HUDEP-2 (cell line): ENCODE measurements around the gene PRKAR1B.
"Not testable (repeated sequence)": the region's sequence is repeated elsewhere in the genome, so short reads cannot be mapped to it uniquely, and the experiment has no call there.

Source experiments
- DNase-seq, 76 experiments: peaks; one replicate each; lab custom pipeline; 2025; ENCODE audit not compliant: unreplicated experiment in 76 of 76; lab: John Stamatoyannopoulos, UW

Gene PRKAR1B

DNA sequence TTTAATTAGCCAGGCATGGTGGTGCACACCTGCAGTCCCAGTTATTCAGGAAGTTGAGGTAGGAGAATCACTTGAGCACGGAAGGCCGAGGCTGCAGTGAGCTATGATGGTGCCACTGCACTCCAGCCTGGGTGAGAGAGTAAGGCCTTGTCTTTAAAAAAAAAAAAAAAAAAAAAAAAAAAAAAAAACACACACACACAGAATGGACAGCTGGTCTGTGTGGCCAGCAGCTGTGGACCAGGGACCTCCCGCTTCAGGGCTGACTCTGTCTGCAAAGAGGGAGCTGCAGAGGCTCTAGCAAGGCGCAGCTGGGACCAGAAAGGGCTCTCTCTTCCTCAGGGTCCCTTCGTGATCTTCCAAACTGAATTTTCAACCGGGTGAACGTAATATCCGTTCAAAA is 54.2 kb downstream of the PRKAR1B start:
- DNase-seq = no peak

DNA sequence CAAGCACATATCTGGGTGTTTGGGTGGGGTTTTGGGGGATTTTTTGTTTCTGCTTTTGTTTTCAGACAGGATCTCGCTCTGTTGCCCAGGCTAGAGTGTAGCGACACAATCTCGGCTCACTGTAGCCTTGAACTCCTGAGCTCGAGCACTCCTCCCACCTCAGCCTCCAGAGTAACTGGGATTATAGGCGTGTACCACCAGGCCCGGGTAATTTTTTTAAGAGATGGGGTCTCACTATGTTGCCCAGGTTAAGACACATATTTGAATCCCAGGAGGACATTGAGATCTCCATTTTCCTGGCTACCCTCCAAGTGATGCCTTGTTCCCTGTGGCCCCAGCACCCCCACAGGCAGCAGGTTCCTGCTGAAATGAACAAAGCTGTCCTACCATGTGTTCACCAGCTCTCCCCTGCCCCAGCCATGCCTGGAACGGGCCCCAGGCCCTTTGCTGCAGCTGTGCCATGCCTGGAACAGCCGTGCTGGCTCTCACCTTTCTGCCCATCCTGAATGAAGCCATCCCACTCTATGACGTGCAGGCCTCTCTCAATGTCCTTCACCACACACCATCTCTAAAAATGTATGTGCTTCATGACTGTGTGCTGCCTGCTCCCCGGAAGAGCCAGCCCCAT is 55.6 kb downstream of the PRKAR1B start:
- no peak for DNase-seq

DNA sequence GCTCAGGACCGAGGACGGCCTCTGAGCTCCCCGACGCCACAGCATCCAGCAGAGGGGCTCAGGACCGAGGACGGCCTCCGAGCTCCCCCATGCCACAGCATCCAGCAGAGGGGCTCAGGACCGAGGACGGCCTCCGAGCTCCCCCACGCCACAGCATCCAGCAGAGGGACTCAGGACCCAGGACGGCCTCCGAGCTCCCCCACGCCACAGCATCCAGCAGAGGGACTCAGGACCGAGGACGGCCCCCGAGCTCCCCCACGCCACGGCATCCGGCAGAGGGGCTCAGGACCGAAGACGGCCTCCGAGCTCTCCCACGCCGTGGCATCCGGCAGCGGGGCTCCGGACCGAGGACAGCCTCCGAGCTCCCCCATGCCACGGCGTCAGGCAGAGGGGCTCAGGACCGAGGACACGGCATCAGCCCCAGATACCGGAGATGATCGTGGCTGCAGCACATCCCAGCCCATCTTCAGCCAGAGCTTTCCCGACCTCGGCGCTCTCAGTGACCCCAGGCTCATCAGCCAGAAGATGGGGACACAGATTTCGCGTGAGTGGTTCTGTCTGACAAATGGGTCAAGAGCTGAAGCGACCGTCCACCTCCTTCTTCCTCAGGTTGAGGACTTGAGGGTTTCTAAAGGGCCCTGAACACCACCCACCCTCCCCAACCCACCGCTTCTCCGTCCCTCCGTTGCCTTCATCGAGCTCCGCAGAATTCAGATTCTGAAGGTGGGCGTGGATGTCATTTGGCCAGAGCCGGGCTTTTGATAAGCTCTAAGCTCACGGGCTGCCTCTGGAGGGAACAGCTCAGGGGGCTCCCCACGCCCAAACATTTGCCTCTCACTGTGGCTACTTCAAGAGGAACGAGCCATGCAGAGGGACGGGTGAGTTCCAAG is 56.3 kb downstream of the PRKAR1B start:
- no peak for DNase-seq

DNA sequence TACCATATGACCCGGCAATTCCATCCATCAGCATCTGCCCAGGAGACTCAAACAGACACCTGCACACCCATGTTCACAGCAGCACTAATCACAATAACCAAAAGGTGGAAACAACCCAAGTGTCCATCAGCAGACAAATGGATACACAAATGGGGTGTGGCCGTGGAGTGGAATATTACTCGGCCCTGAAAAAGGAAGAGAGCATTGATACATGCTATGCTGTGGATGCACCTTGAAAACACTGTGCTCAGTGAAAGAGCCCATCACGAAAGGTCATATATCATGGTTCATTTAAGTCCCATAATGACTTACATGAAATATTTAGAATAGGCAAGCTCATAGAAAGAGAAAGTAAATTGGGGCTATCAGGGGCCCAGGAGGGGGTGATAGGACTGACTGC is 58.1 kb downstream of the PRKAR1B start:
- no peak for DNase-seq

DNA sequence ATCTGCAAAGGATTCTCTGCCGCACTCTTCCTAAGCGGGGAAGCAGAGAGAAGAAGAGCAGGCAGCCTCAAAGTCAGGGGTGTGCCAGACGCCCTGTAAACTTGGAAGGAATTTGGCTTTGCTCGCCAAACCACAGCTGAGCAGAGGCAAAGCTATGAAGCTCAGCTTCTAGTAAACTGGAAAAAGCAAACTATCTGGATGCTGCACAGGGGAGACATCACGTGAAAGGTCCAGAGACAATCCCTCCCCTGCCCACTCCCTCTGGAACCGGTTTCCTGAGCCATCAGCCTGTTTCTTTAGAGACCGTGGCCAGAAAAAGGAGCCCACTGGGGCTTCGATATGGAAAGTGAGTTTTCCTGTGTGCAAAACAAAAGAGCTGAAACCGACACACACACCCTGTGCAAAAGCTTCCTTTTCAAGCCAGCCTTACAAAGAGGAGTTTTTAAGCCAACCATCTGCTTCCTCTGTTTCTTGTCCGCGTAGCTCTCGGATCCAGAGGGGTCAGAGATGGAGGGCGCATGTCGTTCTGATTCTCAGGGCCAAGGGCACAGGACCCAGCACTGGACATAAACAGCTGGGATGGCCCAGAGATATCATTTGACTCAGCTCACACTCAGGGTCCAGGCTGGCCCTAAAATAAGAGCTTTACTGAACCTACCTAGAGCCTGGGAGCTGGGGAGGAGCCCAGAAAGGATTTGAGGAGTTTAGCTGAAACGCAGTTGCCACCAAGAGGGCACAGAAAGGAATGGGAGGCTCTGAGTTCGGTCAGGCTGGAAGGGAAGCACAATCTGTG is 58.7 kb downstream of the PRKAR1B start:
- DNase-seq = no peak

DNA sequence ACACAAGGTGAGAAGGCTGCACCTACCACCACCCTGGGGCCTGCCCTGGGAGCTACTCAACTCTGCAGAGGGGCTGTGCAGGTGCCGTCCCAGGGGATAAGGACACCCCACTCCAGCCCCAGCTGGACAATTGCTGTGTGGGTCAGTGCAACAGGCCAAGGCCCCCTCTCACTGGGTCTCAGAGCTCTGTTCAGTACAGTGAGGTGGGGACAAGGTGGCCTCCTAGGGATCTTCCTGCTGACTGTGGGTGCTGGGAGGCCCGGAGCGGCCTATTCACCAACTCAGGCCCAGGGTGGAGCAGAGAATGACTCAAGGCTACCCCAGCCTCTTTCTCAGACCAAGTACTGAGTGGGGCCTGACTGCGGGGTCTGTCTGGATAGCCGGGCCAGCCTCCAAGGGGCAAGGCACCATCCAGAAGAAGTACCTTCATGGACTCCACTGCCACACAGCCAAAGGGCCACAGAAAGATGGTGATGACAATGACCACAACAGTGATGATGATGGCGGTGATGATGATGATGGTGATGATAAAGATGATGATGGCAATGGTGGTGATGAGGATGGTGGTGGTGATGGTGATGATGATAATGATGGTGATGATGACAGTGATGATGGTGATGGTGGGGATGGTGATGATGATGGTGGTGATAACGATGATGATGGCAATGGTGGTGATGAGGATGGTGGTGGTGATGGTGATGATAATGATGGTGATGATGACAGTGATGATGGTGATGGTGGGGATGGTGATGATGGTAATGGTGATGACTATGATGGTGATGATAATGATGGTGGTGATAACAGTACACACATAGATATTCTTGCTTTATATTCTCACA is 60.4 kb downstream of the PRKAR1B start:
- DNase-seq = no peak

DNA sequence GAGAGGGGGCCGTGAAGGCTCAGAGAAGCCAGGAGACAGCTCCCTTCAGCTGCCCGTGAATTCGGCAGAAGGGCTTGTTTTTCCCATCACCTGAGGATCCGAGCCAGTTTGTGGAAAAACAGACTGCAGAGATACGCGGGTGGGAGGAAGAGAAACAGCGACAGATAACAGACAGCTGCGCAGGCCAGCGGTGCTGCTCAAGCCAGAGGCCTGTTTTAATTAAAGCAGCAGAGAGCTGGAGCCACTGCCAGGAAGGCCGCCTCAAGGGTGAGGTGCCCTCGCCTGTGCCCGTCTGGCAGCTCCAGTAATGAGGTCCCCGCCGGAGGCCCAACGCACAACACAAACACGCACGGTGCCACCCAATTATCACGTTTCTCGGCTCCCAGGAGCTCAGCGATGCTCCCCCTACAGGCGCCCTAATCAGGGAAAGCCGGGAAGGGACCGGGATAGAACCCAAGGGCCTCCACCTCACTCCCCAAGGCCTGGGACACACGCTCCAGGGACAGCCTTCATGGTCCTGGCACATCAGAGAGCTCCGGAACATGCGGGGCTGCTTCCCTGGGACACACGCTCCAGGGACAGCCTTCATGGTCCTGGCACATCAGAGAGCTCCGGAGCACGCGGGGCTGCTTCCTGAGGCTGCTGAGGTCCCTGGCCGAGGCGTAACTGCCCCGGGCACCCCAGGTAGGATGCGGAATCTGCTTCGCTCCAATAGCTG is 61.2 kb downstream of the PRKAR1B start:
- no peak for DNase-seq

DNA sequence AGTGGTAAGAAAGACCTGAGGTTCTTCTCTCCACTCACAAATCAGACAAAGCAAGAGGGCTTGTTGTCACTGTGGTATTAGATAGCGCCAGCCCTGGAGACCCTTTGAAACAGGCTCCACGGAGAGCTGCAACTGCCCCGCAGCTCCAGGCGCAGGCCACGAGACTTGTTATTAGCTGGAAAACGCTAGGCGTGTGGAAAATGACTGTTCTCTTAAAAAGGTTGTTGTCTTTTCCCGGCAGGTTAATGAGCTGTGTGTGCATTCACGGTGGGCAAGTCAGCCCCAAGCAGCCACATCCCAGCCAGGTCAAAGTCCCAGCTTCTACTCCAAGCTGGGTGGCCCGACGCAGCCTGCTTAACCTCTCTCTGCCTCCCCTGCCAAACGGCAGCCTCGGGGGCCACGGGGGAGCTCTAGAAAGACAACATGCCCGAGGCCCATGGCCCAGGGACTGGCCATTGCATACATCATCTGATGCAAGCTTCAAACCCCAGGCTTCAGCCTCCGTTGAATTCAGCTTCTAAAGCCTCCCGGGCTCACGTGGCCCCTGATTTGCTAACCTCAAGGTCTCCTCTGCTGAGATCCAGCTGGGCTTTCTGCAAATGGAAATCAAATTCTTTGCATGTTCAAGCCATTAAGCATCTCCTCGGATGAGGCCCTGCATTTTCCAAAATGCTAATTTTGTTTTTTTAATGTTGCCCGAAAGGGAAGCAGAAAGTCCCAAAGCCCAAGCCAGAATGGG is 61.9 kb downstream of the PRKAR1B start:
- DNase-seq = no peak

DNA sequence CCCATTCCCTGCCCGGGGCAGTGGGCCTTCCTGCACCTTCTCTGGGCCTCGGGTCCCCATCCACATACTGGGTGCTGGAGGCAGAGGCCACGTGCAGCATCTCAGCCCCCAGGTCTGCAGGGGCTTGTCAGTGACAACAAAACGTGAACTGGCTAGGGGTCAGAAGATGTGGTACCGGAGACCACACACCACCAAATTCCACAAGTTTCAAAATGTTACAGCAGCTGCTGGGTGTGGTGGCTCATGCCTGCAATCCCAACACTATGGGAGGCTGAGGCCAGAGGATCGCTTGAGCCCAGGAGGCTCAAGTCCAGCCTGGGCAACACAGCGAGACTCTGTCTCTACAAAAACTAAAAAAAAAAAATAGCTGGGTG is 62.7 kb downstream of the PRKAR1B start:
- no peak for DNase-seq

DNA sequence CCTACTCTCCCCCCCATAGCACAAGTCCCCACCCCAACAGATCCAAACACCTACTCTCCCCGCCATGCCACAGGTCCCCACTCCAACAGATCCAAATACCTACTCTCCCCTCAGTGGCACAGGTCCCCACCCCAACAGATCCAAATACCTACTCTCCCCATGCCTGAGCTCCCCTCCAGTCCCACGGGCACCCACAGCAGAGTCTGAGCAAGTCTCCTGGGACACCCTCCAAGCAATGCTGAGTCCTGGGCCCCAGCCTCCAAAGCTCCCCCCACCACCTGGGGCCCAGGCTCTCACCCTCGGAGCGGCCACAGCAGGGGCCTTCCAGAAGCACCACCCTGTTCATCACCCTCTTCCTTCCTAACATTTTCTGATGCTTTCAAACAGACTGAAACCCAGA is 64.5 kb downstream of the PRKAR1B start:
- DNase-seq = no peak

DNA sequence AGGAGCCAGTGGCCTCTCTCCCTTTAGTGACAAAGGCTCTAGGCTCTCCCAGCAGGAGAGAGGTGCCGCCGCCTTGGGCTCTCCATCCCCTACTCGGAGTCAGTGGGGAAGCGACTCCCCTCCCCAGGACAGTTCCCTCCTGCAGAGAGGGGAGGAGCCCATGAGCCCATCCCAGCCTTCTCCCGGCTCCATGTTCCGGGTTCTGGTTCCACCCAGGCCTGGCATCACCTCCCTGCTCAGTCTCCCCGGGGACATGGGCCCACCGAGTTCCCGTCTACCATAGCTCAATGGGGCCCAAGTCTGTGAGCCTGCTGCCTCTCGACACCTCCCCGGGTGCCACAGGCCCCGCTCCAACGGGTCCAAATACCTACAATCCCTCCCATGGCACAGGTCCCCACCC is 67.1 kb downstream of the PRKAR1B start:
- DNase-seq = no peak

DNA sequence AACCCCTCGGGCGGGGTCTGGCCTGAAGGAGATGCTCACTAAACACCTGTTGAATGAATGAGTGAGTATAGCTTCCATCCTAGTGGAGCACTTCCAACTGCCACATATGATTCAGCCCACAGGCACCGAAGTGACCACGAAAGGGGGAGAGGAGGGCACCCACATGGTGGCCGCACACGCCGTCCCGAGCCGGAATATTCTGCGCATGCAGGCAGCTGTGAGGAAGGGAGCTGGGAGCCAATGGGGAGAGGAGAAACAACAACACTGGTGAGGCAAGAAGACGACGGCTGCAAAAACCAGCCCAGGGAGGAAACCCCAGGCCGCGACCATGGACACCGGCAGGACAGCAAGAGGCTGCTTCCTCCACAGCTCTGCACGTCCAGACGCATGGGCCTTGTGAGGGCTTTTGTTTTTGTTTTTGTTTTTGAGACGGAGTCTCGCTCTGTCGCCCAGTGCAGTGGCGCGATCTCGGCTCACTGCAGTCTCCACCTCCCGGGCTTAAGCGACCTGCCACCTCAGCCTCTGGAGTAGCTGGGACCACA is 67.7 kb downstream of the PRKAR1B start:
- no peak for DNase-seq

DNA sequence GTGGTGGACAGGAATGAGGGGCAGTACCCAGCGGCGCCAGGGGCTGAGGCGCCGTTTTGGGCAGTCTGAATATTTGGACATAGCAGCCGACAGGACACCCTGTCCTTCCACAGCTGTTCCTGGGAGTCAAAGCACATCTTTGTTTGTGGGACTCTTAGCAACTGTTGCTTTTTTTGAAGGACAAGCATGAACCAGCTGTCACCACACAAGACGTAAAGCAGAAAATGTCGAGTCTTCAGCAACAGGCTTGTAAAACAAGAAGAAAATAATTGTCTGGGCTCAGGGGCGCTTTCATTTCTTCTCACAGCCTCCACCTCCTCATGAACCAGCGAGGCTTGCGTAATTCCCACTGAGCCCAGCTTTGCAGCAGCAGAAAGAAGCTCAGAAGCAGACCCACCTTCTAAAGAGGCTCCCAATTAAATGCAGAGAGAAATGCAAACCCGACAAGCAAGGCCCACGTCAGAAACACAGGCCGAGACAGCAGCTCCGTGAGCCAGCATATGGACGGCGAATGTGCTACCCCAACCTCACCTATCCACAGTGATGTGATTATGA is 69.4 kb downstream of the PRKAR1B start:
- DNase-seq = no peak

DNA sequence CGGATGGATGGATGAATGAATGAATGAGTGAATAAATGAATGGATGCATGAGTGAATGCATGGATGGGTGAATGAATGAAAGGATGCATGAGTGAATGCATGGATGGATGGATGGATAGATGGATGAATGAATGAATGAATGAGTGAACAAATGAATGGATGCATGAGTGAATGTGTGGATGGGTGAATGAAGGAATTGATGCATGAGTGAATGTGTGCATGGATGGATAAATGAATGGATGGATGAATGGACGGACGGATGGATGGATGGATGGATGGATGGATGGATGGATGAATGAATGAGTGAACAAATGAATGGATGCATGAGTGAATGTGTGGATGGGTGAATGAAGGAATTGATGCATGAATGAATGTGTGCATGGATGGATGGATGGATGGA is 70.1 kb downstream of the PRKAR1B start:
- DNase-seq = not testable (repeated sequence)

DNA sequence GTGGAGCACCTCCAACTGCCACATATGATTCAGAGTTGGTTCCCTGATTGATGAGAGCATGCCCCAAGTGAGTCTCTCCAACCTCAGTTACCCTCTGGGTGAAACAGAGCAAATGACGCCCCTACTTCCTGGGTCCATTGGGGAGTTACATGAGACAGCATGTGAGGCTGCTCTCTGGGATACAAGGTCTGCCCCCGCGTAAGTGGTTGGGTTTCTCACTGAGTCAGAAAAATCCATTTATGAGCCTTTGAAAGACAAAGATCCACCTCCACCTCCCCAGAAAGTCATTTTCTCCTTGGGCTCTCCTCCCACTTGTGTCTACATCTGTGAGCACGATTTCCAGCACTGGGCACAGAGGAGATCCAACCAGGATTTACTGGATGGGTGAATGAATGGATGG is 71.3 kb downstream of the PRKAR1B start:
- DNase-seq = no peak

DNA sequence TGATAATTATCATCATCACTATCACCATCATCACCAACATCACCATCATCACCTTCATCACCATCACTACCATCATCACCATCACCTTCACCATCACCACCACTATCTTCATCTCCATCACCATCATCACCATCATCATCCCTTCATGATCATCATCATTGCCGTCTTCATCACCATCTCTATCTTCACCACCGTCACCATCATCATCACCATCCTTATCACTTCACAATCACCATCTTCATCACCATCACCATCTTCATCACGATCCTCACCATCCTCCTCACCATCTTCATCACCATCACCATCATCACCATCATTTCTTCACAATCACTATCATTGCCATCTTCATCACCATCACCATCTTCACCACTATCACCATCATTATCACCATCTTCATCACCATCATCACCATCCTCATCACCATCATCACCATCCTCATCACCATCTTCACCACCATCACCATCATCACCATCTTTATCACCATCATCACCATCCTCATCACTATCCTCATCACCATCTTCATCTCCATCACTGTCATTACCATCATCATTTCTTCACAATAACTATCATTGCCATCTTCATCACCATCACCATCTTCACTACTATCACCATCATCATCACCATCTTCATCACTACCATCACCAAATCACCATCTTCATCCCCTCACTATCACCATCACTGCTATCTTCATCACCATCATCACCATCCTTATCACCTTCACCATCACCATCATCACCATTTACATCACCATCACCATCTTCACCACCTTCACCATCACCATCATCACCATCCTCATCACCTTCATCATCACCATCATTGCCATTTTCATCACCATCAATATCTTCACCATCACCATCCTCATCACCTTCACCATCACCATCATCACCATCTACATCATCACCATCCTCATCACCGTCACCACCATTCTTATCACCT is 73.0 kb downstream of the PRKAR1B start:
- DNase-seq = no peak

DNA sequence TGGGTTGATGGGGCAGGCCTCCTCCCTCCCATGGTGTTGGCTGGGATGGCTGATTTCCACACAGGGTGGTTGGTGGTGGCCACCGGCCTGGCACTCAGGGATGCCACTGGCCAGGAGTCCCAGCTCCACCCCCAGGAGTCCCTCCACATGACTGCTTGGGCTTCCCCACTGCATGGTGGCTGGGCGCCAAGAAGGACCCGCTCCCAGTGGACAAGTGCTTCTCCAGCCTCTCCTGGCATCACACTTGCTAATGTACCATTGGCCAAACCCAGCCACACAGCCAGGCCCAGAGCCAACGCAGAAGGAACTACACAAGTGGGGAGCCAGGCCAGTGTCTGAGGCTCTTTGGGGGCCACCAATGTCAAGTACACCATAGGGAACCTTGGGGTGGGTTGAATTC is 74.2 kb downstream of the PRKAR1B start:
- DNase-seq = no peak

DNA sequence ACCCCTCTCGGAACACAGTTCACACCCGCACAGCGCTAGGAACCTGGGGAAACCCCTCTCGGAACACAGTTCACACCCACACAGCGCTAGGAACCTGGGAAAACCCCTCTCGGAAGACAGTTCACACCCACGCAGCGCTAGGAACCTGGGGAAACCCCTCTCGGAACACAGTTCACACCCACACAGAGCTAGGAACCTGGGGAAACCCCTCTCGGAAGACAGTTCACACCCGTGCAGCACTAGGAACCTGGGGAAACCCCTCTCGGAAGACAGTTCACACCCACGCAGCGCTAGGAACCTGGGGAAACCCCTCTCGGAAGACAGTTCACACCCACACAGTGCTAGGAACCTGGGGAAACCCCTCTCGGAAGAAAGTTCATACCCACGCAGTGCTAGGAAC is 74.9 kb downstream of the PRKAR1B start:
- not testable (repeated sequence) for DNase-seq
